Keratinocyte (primary cell): ENCODE measurements around the gene CDKN1A. TPM values are rescaled to one million over a fixed set of nuclear protein-coding genes. Genes with fewer than 3 reads are reported as not detected.

Experiments
- DNase-seq: peaks from one replicate; pipeline ENCODE4 v3.0.0-alpha.2; 2011; ENCODE audit warnings: low read depth, missing footprints, low spot score
- FAIRE-seq: peaks from 2 replicates; lab custom pipeline; 2011; peaks lifted over from hg19 to GRCh38; lab: Jason Lieb, UNC
- H2AFZ ChIP-seq: 2 replicates; pipeline ENCODE4 v1.6.0; 2012; ENCODE audit warnings: low read length, control low read depth, inconsistent platforms; ENCODE audit not compliant: control insufficient read depth
- H3K27ac ChIP-seq: 2 replicates; pipeline ENCODE4 v1.5.1; 2011; ENCODE audit warnings: low read length; ENCODE audit not compliant: control insufficient read depth, insufficient read depth
- H3K27me3 ChIP-seq: 3 replicates; pipeline ENCODE4 v1.6.0; 2011; ENCODE audit warnings: low read length; ENCODE audit not compliant: control insufficient read depth, insufficient read depth; ENCODE audit errors: extremely low read depth
- H3K36me3 ChIP-seq, 2 experiments: 2 replicates in 1 of 2; 3 replicates in 1 of 2; pipeline ENCODE4 v1.5.1; 2011; ENCODE audit warnings: low read length in 2 of 2, mild to moderate bottlenecking in 1 of 2; ENCODE audit not compliant: control insufficient read depth in 2 of 2, insufficient read depth in 2 of 2; ENCODE audit errors: extremely low read depth in 1 of 2
- H3K4me1 ChIP-seq: 3 replicates; pipeline ENCODE4 v1.5.1; 2011; ENCODE audit warnings: low read length; ENCODE audit not compliant: control insufficient read depth, insufficient read depth; ENCODE audit errors: extremely low read depth
- H3K4me2 ChIP-seq: 3 replicates; pipeline ENCODE4 v1.6.0; 2011; ENCODE audit warnings: low read depth, low read length; ENCODE audit not compliant: control insufficient read depth, insufficient read depth; ENCODE audit errors: extremely low read depth
- H3K4me3 ChIP-seq, 3 experiments: fragments of 200-600 bp in 1 of 3; sonication (generic) in 1 of 3; 2 replicates in 2 of 3; 3 replicates in 1 of 3; pipeline ENCODE4 v1.5.1; 2011 to 2016; ENCODE audit warnings: low read length in 3 of 3, mild to moderate bottlenecking in 3 of 3, control low read depth in 2 of 3, inconsistent platforms in 1 of 3, low read depth in 1 of 3, mixed read lengths in 1 of 3, mixed run types in 1 of 3, moderate library complexity in 1 of 3; ENCODE audit not compliant: control insufficient read depth in 2 of 3, insufficient read depth in 2 of 3; ENCODE audit errors: extremely low read depth in 1 of 3
- H3K79me2 ChIP-seq: 2 replicates; pipeline ENCODE4 v1.6.0; 2012; ENCODE audit warnings: low read length; ENCODE audit not compliant: control insufficient read depth, insufficient read depth
- H3K9ac ChIP-seq: 3 replicates; pipeline ENCODE4 v1.6.0; 2011; ENCODE audit warnings: low read length; ENCODE audit not compliant: control insufficient read depth, insufficient read depth; ENCODE audit errors: extremely low read depth
- H3K9me1 ChIP-seq: 3 replicates; pipeline ENCODE4 v1.6.0; 2011; ENCODE audit warnings: low read length; ENCODE audit not compliant: control insufficient read depth, insufficient read depth; ENCODE audit errors: extremely low read depth
- H3K9me3 ChIP-seq: 2 replicates; pipeline ENCODE4 v1.5.1; 2012; ENCODE audit warnings: low read depth, low read length; ENCODE audit not compliant: control insufficient read depth
- H4K20me1 ChIP-seq: 3 replicates; pipeline ENCODE4 v1.6.0; 2011; ENCODE audit warnings: low read length; ENCODE audit not compliant: control insufficient read depth, insufficient read depth; ENCODE audit errors: extremely low read depth
- CTCF ChIP-seq, 3 experiments: IDR thresholded peaks in 1 of 3; conservative IDR thresholded peaks in 1 of 3; optimal IDR thresholded peaks in 1 of 3; 2 replicates in 2 of 3; 3 replicates in 1 of 3; pipeline versions ENCODE3 to v1.5.1; 2011; ENCODE audit warnings: low read length in 3 of 3, mild to moderate bottlenecking in 3 of 3, moderate library complexity in 2 of 3, control low read depth in 1 of 3, inconsistent platforms in 1 of 3; ENCODE audit not compliant: insufficient read depth in 2 of 3; ENCODE audit errors: extremely low read depth in 1 of 3
- EZH2 ChIP-seq: IDR thresholded peaks from one replicate; pipeline ENCODE4 v1.6.1; 2012; ENCODE audit warnings: inconsistent platforms, mild to moderate bottlenecking, low read length, moderate library complexity
- dilution Hi-C: fragments of 300-500 bp; cut with MboI; formaldehyde crosslinking; loops from one replicate; pipeline ENCODE4 v1.7.0; 2020; ENCODE audit warnings: low sequenced_read_pairs; ENCODE audit not compliant: extremely low pct_ligation_motif_present
- polyA plus RNA-seq, 5 experiments: library from polyadenylated mRNA; depleted of rRNA in 3 of 5; stranded (reverse) in 3 of 5; stranded (forward) in 1 of 5; unstranded in 1 of 5; fragments of >200 nt; gene quantifications; 1 replicate in 1 of 5; 2 replicates in 3 of 5; 3 replicates in 1 of 5; pipeline versions ENCODE4 v1.2.1 to v1.2.3, GENCODE V29; 2011 to 2012; ENCODE audit warnings: missing spikeins in 2 of 5, low read depth in 1 of 5, low replicate concordance in 1 of 5

The CDKN1A gene
- polyA plus RNA-seq, 1 donor (not counting 4 experiments of a cell fraction or from before 2014, with no cell fraction given): 185 TPM

GRCh38 chr6:36718560-36718959, 40.0 kb downstream of the CDKN1A start:
- H4K20me1 ChIP-seq: no peaks in the 10 kb centered on the region
- TF ChIP-seq EZH2 (no peak), CTCF (optimal IDR thresholded peaks at IDR 0.05 in 1 of 3, IDR thresholded peaks at IDR 0.05 in 1 of 3, conservative IDR thresholded peaks at IDR 0.05 in 1 of 3; ENCODE audit: extremely low read depth in 1 of 3, insufficient read depth in 2 of 3, low read length in 3 of 3) (no peak)
- no peaks in the 10 kb centered on the region for H3K9me1 ChIP-seq
- dilution Hi-C loops: no loop called here
- peaks cover 8% of the 10 kb centered on the region for H3K27me3 ChIP-seq
- no peak overlapping the region for H3K27ac ChIP-seq
- H3K9me3 ChIP-seq: no peaks in the 10 kb centered on the region
- H3K36me3 ChIP-seq: no peaks in the 10 kb centered on the region
- no peaks in the 10 kb centered on the region for H3K79me2 ChIP-seq
- H3K4me2 ChIP-seq: no peak overlapping the region
- no peak overlapping the region for H3K4me3 ChIP-seq
- H3K4me1 ChIP-seq: peaks cover 16% of the 10 kb centered on the region
- H2AFZ ChIP-seq: no peak overlapping the region
- DNase-seq (no peak), FAIRE-seq (no peak)
- no peak overlapping the region for H3K9ac ChIP-seq

GRCh38 chr6:36719126-36719525, 40.6 kb downstream of the CDKN1A start:
- Histone ChIP-seq H3K27me3 (peaks cover 8% of the 10 kb centered on the region), H3K27ac (no peak overlapping the region), H3K36me3 (no peaks in the 10 kb centered on the region), H3K9me1 (no peaks in the 10 kb centered on the region), H4K20me1 (no peaks in the 10 kb centered on the region), H3K4me2 (no peak overlapping the region), H2AFZ (no peak overlapping the region), H3K9me3 (no peaks in the 10 kb centered on the region), H3K9ac (no peak overlapping the region), H3K4me3 (no peak overlapping the region), H3K79me2 (no peaks in the 10 kb centered on the region), H3K4me1 (peaks cover 16% of the 10 kb centered on the region)
- DNase-seq (no peak), FAIRE-seq (no peak)
- dilution Hi-C loops: no loop called here
- TF ChIP-seq EZH2: no peak
- no peak for TF ChIP-seq CTCF (optimal IDR thresholded peaks at IDR 0.05 in 1 of 3, IDR thresholded peaks at IDR 0.05 in 1 of 3, conservative IDR thresholded peaks at IDR 0.05 in 1 of 3; ENCODE audit: extremely low read depth in 1 of 3, insufficient read depth in 2 of 3, low read length in 3 of 3)
